ENCODE measurements around the gene CBFB. TPM values are rescaled to one million over a fixed set of nuclear protein-coding genes. Genes with fewer than 3 reads are reported as not detected.

The CBFB gene
- total and polyA plus RNA-seq, 2 experiments from 2014 or later: 26.1 to 26.9 TPM

DNA sequence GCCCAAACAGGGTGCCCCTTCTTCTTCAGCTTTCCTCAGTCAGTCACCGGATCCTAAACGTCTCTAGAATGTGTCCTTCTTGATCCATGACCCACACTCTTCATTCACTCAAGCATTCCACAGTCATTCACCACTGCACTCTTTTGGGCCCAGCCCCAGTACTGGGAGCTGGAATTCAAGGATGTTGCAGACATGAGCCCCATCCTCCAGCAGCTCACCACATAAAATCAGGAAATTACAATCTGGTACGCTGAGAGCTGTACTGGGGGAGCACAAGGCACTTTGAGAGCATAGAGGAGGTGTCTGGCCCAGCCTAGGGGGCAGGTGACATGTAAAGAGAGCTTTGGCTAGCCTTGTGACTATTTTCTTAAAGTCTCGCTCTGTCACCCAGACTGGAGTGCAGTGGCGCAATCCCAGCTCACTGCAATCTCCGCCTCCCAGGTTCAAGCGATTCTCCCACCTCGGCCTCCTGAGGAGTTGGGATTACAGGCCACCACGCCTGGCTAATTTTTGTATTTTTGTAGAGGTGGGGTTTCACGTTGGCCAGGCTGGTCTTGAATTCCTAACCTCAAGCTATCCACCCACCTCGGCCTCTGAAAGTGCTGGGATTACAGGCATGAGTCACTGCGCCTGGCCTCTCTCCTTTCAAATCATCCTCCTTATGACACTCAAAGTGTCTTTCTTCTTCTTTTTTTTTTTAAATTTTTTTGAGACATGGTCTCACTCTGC lies 21.9 kb upstream of the CBFB start:
- H3K27ac Mint-ChIP-seq: no peak overlapping the region
- no peaks in the 10 kb centered on the region for H4K20me1 ChIP-seq (replicated peaks; ENCODE audit: insufficient read depth)
- no peak overlapping the region for H3K27ac ChIP-seq (ENCODE audit: low read depth)
- no peak overlapping the region for H2AFZ ChIP-seq
- H3K36me3 ChIP-seq (ENCODE audit: insufficient read depth): no peaks in the 10 kb centered on the region
- no peaks in the 10 kb centered on the region for H3F3A ChIP-seq (replicated peaks; ENCODE audit: low read depth)
- peaks cover 19% of the 10 kb centered on the region for H3K27me3 ChIP-seq (ENCODE audit: insufficient read depth)
- H3K4me3 Mint-ChIP-seq: no peak overlapping the region
- ATAC-seq (no peak), DNase-seq (ENCODE audit: low spot score) (no peak)
- H3K4me1 ChIP-seq (ENCODE audit: insufficient read depth): no peaks in the 10 kb centered on the region
- H3K27me3 Mint-ChIP-seq (ENCODE audit: insufficient read depth, low read depth, poor library complexity): peaks cover 23% of the 10 kb centered on the region
- H3K4me3 ChIP-seq: no peak overlapping the region
- H3K4me2 ChIP-seq: no peak overlapping the region
- TF ChIP-seq, protein P1, sequence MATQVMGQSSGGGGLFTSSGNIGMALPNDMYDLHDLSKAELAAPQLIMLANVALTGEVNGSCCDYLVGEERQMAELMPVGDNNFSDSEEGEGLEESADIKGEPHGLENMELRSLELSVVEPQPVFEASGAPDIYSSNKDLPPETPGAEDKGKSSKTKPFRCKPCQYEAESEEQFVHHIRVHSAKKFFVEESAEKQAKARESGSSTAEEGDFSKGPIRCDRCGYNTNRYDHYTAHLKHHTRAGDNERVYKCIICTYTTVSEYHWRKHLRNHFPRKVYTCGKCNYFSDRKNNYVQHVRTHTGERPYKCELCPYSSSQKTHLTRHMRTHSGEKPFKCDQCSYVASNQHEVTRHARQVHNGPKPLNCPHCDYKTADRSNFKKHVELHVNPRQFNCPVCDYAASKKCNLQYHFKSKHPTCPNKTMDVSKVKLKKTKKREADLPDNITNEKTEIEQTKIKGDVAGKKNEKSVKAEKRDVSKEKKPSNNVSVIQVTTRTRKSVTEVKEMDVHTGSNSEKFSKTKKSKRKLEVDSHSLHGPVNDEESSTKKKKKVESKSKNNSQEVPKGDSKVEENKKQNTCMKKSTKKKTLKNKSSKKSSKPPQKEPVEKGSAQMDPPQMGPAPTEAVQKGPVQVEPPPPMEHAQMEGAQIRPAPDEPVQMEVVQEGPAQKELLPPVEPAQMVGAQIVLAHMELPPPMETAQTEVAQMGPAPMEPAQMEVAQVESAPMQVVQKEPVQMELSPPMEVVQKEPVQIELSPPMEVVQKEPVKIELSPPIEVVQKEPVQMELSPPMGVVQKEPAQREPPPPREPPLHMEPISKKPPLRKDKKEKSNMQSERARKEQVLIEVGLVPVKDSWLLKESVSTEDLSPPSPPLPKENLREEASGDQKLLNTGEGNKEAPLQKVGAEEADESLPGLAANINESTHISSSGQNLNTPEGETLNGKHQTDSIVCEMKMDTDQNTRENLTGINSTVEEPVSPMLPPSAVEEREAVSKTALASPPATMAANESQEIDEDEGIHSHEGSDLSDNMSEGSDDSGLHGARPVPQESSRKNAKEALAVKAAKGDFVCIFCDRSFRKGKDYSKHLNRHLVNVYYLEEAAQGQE (IDR thresholded peaks at IDR 0.05; ENCODE audit: unreplicated experiment): no peak
- no peaks in the 10 kb centered on the region for H3K9me2 ChIP-seq (ENCODE audit: insufficient read depth)
- H3K36me3 Mint-ChIP-seq (ENCODE audit: low read depth): no peaks in the 10 kb centered on the region
- no peaks in the 10 kb centered on the region for H3K9me3 Mint-ChIP-seq
- no peaks in the 10 kb centered on the region; the same call in 2 of the 3 replicates for H3K4me1 Mint-ChIP-seq
- no peaks in the 10 kb centered on the region for H3K79me2 ChIP-seq (replicated peaks; ENCODE audit: insufficient read depth)

DNA sequence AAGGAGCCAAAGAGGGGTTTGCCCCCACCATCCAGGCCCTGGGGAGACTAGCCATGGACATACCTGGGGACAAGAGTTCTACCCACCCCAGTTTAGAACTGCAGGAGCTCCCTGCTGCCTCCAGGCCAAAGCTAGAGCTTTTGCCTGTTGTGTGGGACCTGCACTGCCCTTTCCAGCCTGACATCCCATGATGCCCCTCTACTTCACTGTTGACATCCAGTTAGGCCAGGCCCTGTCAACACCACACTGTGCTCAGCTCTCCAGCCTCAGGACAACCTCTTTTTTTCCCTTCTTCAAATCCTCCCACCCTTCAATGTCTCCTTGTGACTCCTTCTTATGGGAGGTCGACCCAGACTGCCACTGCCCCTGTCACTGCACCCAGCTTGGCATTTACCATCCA lies 19.8 kb upstream of the CBFB start:
- Histone ChIP-seq H3F3A (replicated peaks; ENCODE audit: low read depth) (no peaks in the 10 kb centered on the region), H2AFZ (no peak overlapping the region)
- no peak for TF ChIP-seq NANOG (IDR thresholded peaks at IDR 0.05; ENCODE audit: borderline replicate concordance)
- TF ChIP-seq ZNF114 (CRISPR knock-in tag; IDR thresholded peaks at IDR 0.05): no peak
- TF ChIP-seq, protein P2, sequence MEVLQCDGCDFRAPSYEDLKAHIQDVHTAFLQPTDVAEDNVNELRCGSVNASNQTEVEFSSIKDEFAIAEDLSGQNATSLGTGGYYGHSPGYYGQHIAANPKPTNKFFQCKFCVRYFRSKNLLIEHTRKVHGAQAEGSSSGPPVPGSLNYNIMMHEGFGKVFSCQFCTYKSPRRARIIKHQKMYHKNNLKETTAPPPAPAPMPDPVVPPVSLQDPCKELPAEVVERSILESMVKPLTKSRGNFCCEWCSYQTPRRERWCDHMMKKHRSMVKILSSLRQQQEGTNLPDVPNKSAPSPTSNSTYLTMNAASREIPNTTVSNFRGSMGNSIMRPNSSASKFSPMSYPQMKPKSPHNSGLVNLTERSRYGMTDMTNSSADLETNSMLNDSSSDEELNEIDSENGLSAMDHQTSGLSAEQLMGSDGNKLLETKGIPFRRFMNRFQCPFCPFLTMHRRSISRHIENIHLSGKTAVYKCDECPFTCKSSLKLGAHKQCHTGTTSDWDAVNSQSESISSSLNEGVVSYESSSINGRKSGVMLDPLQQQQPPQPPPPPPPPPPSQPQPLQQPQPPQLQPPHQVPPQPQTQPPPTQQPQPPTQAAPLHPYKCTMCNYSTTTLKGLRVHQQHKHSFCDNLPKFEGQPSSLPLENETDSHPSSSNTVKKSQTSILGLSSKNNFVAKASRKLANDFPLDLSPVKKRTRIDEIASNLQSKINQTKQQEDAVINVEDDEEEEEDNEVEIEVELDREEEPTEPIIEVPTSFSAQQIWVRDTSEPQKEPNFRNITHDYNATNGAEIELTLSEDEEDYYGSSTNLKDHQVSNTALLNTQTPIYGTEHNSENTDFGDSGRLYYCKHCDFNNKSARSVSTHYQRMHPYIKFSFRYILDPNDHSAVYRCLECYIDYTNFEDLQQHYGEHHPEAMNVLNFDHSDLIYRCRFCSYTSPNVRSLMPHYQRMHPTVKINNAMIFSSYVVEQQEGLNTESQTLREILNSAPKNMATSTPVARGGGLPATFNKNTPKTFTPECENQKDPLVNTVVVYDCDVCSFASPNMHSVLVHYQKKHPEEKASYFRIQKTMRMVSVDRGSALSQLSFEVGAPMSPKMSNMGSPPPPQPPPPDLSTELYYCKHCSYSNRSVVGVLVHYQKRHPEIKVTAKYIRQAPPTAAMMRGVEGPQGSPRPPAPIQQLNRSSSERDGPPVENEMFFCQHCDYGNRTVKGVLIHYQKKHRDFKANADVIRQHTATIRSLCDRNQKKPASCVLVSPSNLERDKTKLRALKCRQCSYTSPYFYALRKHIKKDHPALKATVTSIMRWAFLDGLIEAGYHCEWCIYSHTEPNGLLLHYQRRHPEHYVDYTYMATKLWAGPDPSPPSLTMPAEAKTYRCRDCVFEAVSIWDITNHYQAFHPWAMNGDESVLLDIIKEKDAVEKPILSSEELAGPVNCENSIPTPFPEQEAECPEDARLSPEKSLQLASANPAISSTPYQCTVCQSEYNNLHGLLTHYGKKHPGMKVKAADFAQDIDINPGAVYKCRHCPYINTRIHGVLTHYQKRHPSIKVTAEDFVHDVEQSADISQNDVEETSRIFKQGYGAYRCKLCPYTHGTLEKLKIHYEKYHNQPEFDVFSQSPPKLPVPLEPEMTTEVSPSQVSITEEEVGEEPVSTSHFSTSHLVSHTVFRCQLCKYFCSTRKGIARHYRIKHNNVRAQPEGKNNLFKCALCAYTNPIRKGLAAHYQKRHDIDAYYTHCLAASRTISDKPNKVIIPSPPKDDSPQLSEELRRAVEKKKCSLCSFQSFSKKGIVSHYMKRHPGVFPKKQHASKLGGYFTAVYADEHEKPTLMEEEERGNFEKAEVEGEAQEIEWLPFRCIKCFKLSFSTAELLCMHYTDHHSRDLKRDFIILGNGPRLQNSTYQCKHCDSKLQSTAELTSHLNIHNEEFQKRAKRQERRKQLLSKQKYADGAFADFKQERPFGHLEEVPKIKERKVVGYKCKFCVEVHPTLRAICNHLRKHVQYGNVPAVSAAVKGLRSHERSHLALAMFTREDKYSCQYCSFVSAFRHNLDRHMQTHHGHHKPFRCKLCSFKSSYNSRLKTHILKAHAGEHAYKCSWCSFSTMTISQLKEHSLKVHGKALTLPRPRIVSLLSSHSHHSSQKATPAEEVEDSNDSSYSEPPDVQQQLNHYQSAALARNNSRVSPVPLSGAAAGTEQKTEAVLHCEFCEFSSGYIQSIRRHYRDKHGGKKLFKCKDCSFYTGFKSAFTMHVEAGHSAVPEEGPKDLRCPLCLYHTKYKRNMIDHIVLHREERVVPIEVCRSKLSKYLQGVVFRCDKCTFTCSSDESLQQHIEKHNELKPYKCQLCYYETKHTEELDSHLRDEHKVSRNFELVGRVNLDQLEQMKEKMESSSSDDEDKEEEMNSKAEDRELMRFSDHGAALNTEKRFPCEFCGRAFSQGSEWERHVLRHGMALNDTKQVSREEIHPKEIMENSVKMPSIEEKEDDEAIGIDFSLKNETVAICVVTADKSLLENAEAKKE (CRISPR knock-in tag; IDR thresholded peaks at IDR 0.05): no peak
- TF ChIP-seq, protein P3, sequence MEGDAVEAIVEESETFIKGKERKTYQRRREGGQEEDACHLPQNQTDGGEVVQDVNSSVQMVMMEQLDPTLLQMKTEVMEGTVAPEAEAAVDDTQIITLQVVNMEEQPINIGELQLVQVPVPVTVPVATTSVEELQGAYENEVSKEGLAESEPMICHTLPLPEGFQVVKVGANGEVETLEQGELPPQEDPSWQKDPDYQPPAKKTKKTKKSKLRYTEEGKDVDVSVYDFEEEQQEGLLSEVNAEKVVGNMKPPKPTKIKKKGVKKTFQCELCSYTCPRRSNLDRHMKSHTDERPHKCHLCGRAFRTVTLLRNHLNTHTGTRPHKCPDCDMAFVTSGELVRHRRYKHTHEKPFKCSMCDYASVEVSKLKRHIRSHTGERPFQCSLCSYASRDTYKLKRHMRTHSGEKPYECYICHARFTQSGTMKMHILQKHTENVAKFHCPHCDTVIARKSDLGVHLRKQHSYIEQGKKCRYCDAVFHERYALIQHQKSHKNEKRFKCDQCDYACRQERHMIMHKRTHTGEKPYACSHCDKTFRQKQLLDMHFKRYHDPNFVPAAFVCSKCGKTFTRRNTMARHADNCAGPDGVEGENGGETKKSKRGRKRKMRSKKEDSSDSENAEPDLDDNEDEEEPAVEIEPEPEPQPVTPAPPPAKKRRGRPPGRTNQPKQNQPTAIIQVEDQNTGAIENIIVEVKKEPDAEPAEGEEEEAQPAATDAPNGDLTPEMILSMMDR (conservative IDR thresholded peaks at IDR 0.05; ENCODE audit: low read depth in 2 of 2): no peak
- TF ChIP-seq JUNB (IDR thresholded peaks at IDR 0.05; ENCODE audit: unreplicated experiment): no peak
- TF ChIP-seq ZNF331 (CRISPR knock-in tag; IDR thresholded peaks at IDR 0.05; ENCODE audit: low read depth): no peak
- TF ChIP-seq STAT1 (IDR thresholded peaks at IDR 0.05; ENCODE audit: unreplicated experiment): no peak
- TF ChIP-seq EZH2 (IDR thresholded peaks at IDR 0.05; ENCODE audit: low read depth, unreplicated experiment): no peak
- no peak for TF ChIP-seq POLR2AphosphoS5 (IDR thresholded peaks at IDR 0.05; ENCODE audit: low read depth)

More for the DNA sequence above, 19.8 kb upstream of the CBFB start:
- Histone ChIP-seq H3K9me2 (ENCODE audit: insufficient read depth) (no peaks in the 10 kb centered on the region), H3K4me1 (ENCODE audit: insufficient read depth) (no peaks in the 10 kb centered on the region; the same call in 1 of the 2 replicates), H3K36me3 (ENCODE audit: insufficient read depth) (no peaks in the 10 kb centered on the region), H3K4me2 (no peak overlapping the region), H4K20me1 (replicated peaks; ENCODE audit: insufficient read depth) (no peaks in the 10 kb centered on the region), H3K27ac (ENCODE audit: low read depth) (no peak overlapping the region), H3K27me3 (ENCODE audit: insufficient read depth) (peaks cover 33% of the 10 kb centered on the region), H3K4me3 (no peak overlapping the region), H3K79me2 (replicated peaks; ENCODE audit: insufficient read depth) (no peaks in the 10 kb centered on the region)
- no peak for ATAC-seq
- no peaks in the 10 kb centered on the region for H3K9me3 Mint-ChIP-seq
- no peak for DNase-seq (ENCODE audit: low spot score)
- H3K4me1 Mint-ChIP-seq: no peaks in the 10 kb centered on the region; the same call in 2 of the 3 replicates
- no peak overlapping the region for H3K4me3 Mint-ChIP-seq
- H3K36me3 Mint-ChIP-seq (ENCODE audit: low read depth): no peaks in the 10 kb centered on the region
- H3K27me3 Mint-ChIP-seq (ENCODE audit: insufficient read depth, low read depth, poor library complexity): peaks cover 29% of the 10 kb centered on the region
- H3K27ac Mint-ChIP-seq: no peak overlapping the region

Measured in GM23338 (cell line).